Activated CD4-positive, alpha-beta memory T cell treated with anti-CD3 and anti-CD28 coated beads for 36 hours (primary cell): ENCODE data around the gene TMEM201. TPM values are rescaled to one million over a fixed set of nuclear protein-coding genes. Genes with fewer than 3 reads are reported as not detected.
A peak's percentile ranks its signal among the peaks of the same experiment; 100 is the strongest.

ENCODE experiments used
- CTCF ChIA-PET: fragments of 350-600 bp; sonication (Branson Sonifier 250); formaldehyde crosslinking; loops from one replicate; lab custom pipeline; 2021; ENCODE audit warnings: antibody characterized with exemption, inconsistent platforms; lab: Charles Lee
- POLR2A ChIA-PET: fragments of 350-600 bp; sonication (Branson Sonifier 250); formaldehyde crosslinking; loops from one replicate; lab custom pipeline; 2021; ENCODE audit warnings: antibody characterized with exemption; lab: Charles Lee
- DNase-seq: peaks from one replicate; pipeline ENCODE4 v3.0.0-alpha.2; 2020
- H3K27ac Mint-ChIP-seq: one replicate; pipeline ENCODE4 v1.8.0; 2021; ENCODE audit warnings: mixed read lengths
- H3K27me3 Mint-ChIP-seq: one replicate; pipeline ENCODE4 v1.8.0; 2021; ENCODE audit warnings: mixed read lengths
- H3K36me3 Mint-ChIP-seq: one replicate; pipeline ENCODE4 v1.8.0; 2021; ENCODE audit warnings: mixed read lengths
- H3K4me1 Mint-ChIP-seq: one replicate; pipeline ENCODE4 v1.8.0; 2021; ENCODE audit warnings: low read depth, mixed read lengths
- H3K4me3 Mint-ChIP-seq: one replicate; pipeline ENCODE4 v1.8.0; 2021; ENCODE audit warnings: mild to moderate bottlenecking, mixed read lengths
- H3K9me3 Mint-ChIP-seq: one replicate; pipeline ENCODE4 v1.8.0; 2021; ENCODE audit warnings: mixed read lengths
- intact Hi-C: fragments of 100-400 bp; cut with micrococcal nuclease; formaldehyde crosslinking; loops from one replicate; pipeline ENCODE4 v1.15.1; 2023
- total RNA-seq, 2 experiments: library from RNA; stranded (reverse); gene quantifications; one replicate each; pipeline ENCODE4 v1.2.3, GENCODE V29; 2021

The TMEM201 gene
- total RNA-seq, 2 experiments from 2014 or later: 12.2 to 14.0 TPM

DNA sequence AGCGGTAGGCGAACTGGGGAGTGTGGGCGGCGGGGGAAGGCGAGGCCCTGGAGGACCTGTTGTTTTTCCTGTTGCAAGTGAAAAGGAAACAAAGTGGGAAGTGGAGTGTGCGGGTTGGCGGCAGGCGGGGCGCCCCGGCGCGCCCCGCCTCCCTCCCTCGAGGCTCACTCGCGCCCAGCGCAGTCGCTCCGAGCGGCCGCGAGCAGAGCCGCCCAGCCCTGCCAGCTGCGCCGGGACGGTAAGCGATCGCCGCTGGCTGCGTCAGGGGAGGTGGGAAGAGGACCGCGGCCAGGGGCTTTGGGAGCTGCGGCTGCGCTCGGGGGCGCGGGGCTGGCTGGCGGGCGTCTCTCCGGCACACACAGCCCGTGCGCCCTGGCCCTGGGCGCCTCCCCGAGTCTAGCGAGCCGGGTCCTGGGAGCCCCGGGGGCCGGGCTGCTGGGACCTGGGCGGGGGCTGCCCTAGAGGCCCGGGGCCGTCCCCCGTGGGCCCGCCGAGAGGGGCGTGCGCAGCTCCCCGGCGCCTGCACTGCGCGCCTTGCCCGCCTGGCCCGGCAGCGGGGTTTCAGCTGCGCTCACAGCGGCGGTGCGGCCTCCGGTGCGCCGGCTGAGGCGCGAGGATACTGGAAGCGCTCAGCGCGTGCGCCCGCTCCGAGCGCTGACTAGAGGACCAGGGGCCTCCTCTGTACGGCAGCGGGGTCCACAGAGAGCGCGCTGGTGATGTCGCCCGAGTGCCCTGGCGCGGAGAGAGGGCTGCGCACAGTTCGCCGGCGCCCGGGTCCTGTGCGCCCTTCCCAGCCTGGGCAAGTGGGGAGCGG lies 63.1 kb downstream of the TMEM201 start, which contains the start of gene PIK3CD:
Gene PIK3CD, plus strand, starts transcription at position 167 of the 814 bp plus-strand sequence. CDS start 58,725 bp downstream, outside the sequence.
- no peaks in the 10 kb centered on the region for H3K9me3 Mint-ChIP-seq
- intact Hi-C loops: no loop called here
- H3K4me1 Mint-ChIP-seq: peaks cover 39% of the 10 kb centered on the region
- ChIA-PET POLR2A (interaction anchor here (0.6 to 7.1 kb wide), 5 partner anchors 15 to 136 kb away, joined by 3 to 114 read pairs (median 4); no protein-coding TSS in a partner anchor), CTCF (interaction anchor here (1.2 to 9.0 kb wide), 8 partner anchors 19 to 73 kb away, joined by 3 to 113 read pairs (median 4); no protein-coding TSS in a partner anchor)
- peak; percentile 61 for DNase-seq
- peak within 1 kb of the TSS; percentile 97 for H3K4me3 Mint-ChIP-seq
- peak within 1 kb of the TSS; percentile 100 for H3K27ac Mint-ChIP-seq
- peaks cover 18% of the 10 kb centered on the region for H3K36me3 Mint-ChIP-seq
- H3K27me3 Mint-ChIP-seq: no peaks in the 10 kb centered on the region

DNA sequence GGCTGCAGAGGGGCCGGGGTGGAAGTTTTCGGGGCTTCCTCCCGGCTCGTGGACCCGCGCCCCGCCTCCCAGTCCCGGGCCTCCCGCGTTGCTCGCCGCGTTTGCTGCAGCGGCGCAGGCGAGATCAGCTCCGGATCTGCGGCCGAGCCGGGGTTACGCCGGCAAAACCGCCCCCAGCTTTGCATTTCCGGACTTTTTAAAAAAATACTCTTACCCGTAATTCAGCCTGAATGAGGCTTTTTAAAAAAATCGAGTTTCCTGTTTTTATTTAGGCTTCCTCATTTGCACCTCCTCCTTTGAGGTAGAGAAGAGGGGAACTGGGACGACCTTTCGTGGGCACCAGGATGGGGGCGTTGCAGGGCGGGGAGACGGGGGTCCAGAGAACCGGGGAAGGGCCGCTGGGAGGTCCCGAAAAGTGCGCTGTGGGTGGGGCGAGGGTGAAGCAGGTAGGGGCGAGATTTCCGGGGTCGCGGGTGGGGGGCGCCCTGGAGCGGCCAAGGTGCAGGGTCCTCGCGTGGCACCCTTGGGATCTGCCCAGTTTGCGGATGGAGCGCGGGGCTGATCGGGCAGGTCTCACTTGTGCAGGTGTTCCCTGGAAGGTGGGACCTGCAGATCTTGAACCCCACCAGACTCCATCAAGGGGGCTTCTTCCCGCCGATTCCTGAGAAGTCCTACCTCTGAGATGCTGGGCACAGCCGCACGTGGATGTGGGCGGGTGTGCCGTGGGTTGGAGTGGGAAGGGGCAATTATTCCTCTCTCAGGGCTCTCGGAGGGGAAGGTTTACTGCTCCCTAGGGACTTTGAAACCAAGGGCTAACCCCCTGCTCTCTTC lies 63.9 kb downstream of the TMEM201 start:
- ChIA-PET CTCF (interaction anchor here (0.6 to 9.0 kb wide), 10 partner anchors 19 to 76 kb away, joined by 3 to 113 read pairs (median 4); no protein-coding TSS in a partner anchor), POLR2A (interaction anchor here (0.6 to 7.1 kb wide), 9 partner anchors 9 to 135 kb away, joined by 3 to 114 read pairs (median 8); no protein-coding TSS in a partner anchor)
- Mint-ChIP-seq H3K4me1 (peaks cover 47% of the 10 kb centered on the region), H3K9me3 (no peaks in the 10 kb centered on the region), H3K27ac (peak overlapping the region; percentile 100), H3K27me3 (no peaks in the 10 kb centered on the region), H3K4me3 (peak overlapping the region; percentile 92), H3K36me3 (peaks cover 21% of the 10 kb centered on the region)
- DNase-seq: peak; percentile 72
- intact Hi-C loops: no loop called here

DNA sequence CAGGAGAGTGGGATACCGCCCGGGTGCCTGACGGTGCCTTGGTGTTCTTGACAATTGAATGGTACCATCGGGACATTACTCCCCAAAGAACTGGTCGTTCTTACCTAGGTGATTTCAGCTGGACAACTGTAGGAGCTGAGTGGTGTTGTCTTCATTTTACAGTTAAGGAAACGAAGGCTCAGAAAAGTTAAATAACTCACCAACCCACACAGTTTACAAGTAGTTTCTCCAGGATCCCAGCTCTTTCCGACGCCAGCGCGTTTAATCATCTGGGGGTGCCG lies 64.4 kb downstream of the TMEM201 start:
- no peaks in the 10 kb centered on the region for H3K9me3 Mint-ChIP-seq
- ChIA-PET POLR2A (interaction anchor here (0.8 to 7.1 kb wide), 8 partner anchors 9 to 64 kb away, joined by 3 to 114 read pairs (median 12); no protein-coding TSS in a partner anchor), CTCF (interaction anchor here (0.6 to 9.0 kb wide), 9 partner anchors 8 to 132 kb away, joined by 3 to 113 read pairs (median 4); no protein-coding TSS in a partner anchor)
- peaks cover 22% of the 10 kb centered on the region for H3K36me3 Mint-ChIP-seq
- no peaks in the 10 kb centered on the region for H3K27me3 Mint-ChIP-seq
- intact Hi-C loops: no loop called here
- H3K27ac Mint-ChIP-seq: peak overlapping the region; percentile 100
- DNase-seq: peak; percentile 22
- H3K4me1 Mint-ChIP-seq: peaks cover 52% of the 10 kb centered on the region
- peak overlapping the region; percentile 92 for H3K4me3 Mint-ChIP-seq

DNA sequence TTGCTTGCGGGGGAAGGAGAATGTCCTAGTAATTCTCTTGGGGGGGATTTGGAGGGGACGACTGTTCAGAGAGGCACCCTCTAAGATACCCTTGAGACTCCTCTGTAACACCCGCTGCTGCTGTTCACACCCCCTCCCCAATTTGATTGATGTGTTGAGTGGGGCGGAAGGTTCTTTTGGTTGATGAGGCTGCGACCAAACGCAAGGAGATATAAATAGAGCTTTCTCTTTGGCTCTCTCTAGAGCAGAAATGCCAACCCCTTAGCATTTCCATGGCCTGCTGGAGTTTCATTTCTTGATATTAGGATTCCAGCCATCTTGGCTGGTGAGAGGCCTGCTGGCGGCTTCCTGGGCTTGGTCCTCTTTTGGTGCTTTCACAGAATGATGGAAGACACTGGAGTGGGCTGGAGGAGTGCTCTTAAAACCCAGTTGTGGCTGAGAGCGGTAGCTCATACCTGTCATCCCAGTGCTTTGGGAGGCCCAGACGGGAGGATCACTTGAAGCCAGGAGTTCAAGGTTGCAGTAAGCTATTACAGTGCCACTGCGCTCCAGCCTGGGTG lies 64.9 kb downstream of the TMEM201 start:
- Mint-ChIP-seq H3K4me3 (peak overlapping the region; percentile 92), H3K9me3 (no peaks in the 10 kb centered on the region), H3K36me3 (peaks cover 22% of the 10 kb centered on the region), H3K27me3 (no peaks in the 10 kb centered on the region), H3K27ac (peak overlapping the region; percentile 100), H3K4me1 (peaks cover 57% of the 10 kb centered on the region)
- intact Hi-C loops: loop anchor here (1.0 to 2.0 kb wide), 3 partner anchors 33 to 75 kb away; no protein-coding TSS in a partner anchor
- POLR2A ChIA-PET: interaction anchor here (0.8 to 7.1 kb wide), 9 partner anchors 10 to 113 kb away, joined by 3 to 114 read pairs (median 11); no protein-coding TSS in a partner anchor
- peak; percentile 77 for DNase-seq
- CTCF ChIA-PET: interaction anchor here (0.6 to 9.0 kb wide), 9 partner anchors 9 to 132 kb away, joined by 3 to 113 read pairs (median 4); no protein-coding TSS in a partner anchor

DNA sequence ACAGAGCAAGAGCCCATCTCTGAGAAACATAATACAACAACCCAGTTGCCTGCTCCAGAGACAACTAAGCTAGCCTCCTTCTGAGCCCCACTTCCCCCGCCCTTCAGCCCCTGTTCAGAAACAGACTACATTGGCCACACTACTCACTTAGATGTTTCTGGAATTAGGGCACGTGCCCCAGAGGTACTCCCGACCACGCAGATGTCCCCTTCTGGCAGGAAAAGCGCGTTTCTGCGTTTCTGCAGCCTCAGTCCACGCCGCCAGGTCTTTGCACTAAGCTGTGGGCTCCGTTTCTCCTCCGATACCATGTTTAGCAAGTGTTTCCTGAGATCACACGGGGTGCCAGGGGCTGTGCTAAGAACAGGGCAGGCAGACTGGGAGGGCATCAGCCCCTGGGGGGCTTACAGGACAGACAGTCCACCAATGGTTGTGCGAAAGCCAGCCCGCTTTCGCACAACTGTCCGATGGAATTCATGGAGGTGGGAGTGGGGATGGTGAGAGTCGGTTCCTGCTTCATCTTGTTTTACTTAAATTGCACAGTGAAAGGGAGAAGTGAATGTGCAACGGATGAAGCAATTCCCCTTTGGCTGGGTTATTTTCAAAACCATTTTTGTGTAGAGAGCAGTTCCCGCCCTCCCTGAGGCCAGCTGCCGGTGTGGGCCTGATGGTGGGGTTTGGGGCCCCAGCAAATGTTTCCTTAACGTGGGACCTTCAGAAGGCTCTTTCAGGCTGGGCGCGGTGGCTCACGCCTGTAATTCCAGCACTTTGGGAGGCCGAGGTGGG lies 65.5 kb downstream of the TMEM201 start:
- peak; percentile 70 for DNase-seq

DNA sequence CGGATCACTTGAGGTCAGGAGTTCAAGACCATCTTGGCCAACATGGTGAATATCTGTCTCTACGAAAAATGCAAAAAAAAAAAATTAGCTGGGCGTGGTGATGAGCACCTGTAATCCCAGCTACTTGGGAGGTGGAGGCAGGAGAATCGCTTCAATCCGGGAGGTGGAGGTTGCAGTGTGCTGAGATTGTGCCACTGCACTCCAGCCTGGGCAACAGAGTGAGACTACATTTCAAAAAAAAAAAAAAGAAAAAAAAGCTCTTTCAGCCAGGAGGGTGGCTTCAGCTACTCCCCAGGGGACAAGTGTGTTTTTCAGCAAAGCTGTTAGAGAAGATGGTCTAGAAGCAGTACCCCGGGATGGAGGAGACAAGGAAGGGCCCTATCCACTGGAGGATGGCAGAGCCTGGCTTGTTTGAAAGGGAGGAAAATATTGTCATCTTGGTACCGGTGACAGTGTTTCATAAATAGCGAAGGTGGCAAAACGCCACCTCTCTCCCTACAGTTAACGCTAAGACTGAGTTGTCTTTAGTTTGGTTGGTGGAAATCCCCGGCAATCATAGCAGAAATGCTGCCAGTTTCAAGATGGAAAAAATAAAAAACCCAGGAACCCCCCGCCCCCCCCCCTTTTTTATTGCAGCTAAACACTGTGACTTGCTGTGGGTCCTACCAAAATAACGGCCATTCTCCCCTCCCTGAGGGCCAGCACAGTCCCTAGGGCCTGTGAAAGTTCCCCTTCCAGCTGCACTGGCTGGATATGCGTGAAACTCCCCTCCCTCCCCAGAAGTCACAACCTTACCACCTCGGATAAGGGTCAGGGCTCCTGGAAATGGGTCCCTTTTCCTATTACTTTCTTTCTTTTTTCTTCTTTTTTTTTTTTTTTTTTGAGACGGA lies 66.4 kb downstream of the TMEM201 start:
- Mint-ChIP-seq H3K27ac (peak overlapping the region; percentile 100), H3K4me1 (peaks cover 69% of the 10 kb centered on the region), H3K27me3 (no peaks in the 10 kb centered on the region), H3K9me3 (no peaks in the 10 kb centered on the region), H3K36me3 (peaks cover 25% of the 10 kb centered on the region), H3K4me3 (peak overlapping the region; percentile 92)
- peak; percentile 82 for DNase-seq
- intact Hi-C loops: loop anchor here (1.0 to 2.0 kb wide), 5 partner anchors 15 to 73 kb away; no protein-coding TSS in a partner anchor
- CTCF ChIA-PET: interaction anchor here (1.2 to 9.0 kb wide), 6 partner anchors 10 to 65 kb away, joined by 3 to 113 read pairs (median 11); no protein-coding TSS in a partner anchor
- POLR2A ChIA-PET: interaction anchor here (0.7 to 7.1 kb wide), 9 partner anchors 11 to 1178 kb away, joined by 3 to 114 read pairs (median 11); no protein-coding TSS in a partner anchor

More for the DNA sequence above, 65.5 kb downstream of the TMEM201 start:
- Mint-ChIP-seq H3K27me3 (no peaks in the 10 kb centered on the region), H3K4me3 (peak overlapping the region; percentile 92), H3K36me3 (peaks cover 22% of the 10 kb centered on the region), H3K9me3 (no peaks in the 10 kb centered on the region), H3K27ac (peak overlapping the region; percentile 100), H3K4me1 (peaks cover 62% of the 10 kb centered on the region)
- intact Hi-C loops: loop anchor here (1.0 to 2.0 kb wide), 3 partner anchors 33 to 74 kb away; no protein-coding TSS in a partner anchor
- ChIA-PET POLR2A (interaction anchor here (0.7 to 7.1 kb wide), 9 partner anchors 11 to 146 kb away, joined by 3 to 114 read pairs (median 11); no protein-coding TSS in a partner anchor), CTCF (interaction anchor here (0.7 to 9.0 kb wide), 7 partner anchors 9 to 131 kb away, joined by 3 to 113 read pairs (median 7); no protein-coding TSS in a partner anchor)

DNA sequence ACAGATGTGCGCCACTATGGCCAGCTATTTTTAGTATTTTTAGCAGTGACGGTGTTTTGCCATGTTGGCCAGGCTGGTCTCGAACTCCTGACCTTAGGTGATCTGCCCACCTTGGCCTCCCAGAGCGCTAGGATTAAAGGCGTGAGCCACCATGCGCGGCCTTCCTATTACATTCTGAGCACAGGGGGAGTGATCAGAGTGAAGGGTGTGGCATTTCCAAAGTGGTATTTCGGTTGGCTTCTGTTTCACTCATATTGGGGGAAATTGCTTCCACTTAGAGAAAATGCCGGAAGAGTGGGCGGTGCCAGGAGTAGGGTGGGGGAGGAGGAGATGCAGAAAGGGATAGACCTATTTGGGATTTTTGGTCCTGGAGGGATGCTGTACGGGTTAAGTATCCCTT lies 67.1 kb downstream of the TMEM201 start:
- peak overlapping the region; percentile 92 for H3K4me3 Mint-ChIP-seq
- no peaks in the 10 kb centered on the region for H3K9me3 Mint-ChIP-seq
- CTCF ChIA-PET: interaction anchor here (1.2 to 9.0 kb wide), 4 partner anchors 9 to 64 kb away, joined by 3 to 113 read pairs (median 11); no protein-coding TSS in a partner anchor
- DNase-seq: peak; percentile 39
- H3K27ac Mint-ChIP-seq: peak overlapping the region; percentile 100
- POLR2A ChIA-PET: interaction anchor here (0.7 to 7.1 kb wide), 7 partner anchors 11 to 1178 kb away, joined by 3 to 114 read pairs (median 11); no protein-coding TSS in a partner anchor
- peaks cover 73% of the 10 kb centered on the region for H3K4me1 Mint-ChIP-seq
- no peaks in the 10 kb centered on the region for H3K27me3 Mint-ChIP-seq
- peaks cover 33% of the 10 kb centered on the region for H3K36me3 Mint-ChIP-seq
- intact Hi-C loops: loop anchor here (1.0 to 2.0 kb wide), 3 partner anchors 14 to 31 kb away; no protein-coding TSS in a partner anchor

DNA sequence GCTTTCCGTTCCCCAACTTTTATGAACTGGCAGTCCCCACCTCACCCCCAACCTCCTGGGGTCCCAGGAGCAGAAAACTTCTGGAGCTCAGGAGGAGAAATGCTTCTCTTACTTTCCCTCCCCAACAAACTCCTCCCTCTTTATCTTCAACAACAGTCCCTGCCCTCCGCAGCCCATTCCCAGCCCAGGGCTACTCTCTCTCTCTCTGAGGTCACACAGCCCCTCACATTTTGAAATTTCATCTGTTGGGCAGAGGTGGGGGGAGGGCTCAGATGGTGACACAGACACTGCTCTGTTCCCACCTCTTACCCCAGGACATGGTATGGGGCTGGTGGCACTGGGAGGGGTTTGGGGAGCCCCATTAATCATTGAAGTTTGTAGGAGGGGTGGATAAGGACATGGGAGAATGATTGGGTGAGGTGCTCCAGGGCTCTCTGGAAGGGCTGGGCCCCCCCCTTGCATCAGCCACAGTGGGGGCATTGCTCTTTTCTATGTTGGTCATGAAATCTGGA lies 68.9 kb downstream of the TMEM201 start:
- ChIA-PET CTCF (interaction anchor here (1.3 to 9.0 kb wide), 2 partner anchors 9 to 29 kb away, joined by 3 to 113 read pairs; no protein-coding TSS in a partner anchor), POLR2A (interaction anchor here (0.6 to 1.4 kb wide), 4 partner anchors 9 to 72 kb away, joined by 3 to 5 read pairs (median 3); no protein-coding TSS in a partner anchor)
- no peaks in the 10 kb centered on the region for H3K27me3 Mint-ChIP-seq
- peaks cover 72% of the 10 kb centered on the region for H3K4me1 Mint-ChIP-seq
- H3K9me3 Mint-ChIP-seq: no peaks in the 10 kb centered on the region
- H3K27ac Mint-ChIP-seq: peak overlapping the region; percentile 100
- H3K36me3 Mint-ChIP-seq: peaks cover 34% of the 10 kb centered on the region
- peak overlapping the region; percentile 23 for H3K4me3 Mint-ChIP-seq
- intact Hi-C loops: no loop called here
- peak; percentile 38 for DNase-seq

DNA sequence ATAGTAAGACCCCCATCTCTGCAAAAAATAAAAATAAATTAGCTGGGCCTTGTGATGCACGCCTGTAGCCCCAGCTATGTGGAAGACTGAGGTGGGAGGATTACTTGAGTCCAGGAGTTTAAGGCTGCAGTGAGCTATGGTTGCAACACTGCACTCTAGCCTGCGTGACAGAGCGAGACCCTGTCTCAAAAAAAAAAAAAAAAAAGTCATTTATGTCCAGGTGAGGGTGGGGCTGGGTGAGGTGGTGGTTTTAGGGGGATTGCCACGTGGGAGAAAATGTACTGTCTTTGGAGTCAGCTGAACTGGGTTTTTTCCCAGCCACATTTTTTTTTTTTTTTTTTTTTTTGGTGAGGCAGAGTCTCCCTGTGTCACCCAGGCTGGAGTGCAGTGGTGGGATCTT lies 69.5 kb downstream of the TMEM201 start:
- ChIA-PET CTCF (interaction anchor here (0.6 to 9.0 kb wide), 5 partner anchors 9 to 59 kb away, joined by 3 to 113 read pairs (median 3); no protein-coding TSS in a partner anchor), POLR2A (interaction anchor here (0.6 to 1.4 kb wide), 5 partner anchors 9 to 71 kb away, joined by 3 to 5 read pairs (median 3); no protein-coding TSS in a partner anchor)
- Mint-ChIP-seq H3K4me1 (peaks cover 76% of the 10 kb centered on the region), H3K36me3 (peaks cover 37% of the 10 kb centered on the region), H3K9me3 (no peaks in the 10 kb centered on the region), H3K27me3 (no peaks in the 10 kb centered on the region), H3K4me3 (peak overlapping the region; percentile 48), H3K27ac (peak overlapping the region; percentile 100)
- intact Hi-C loops: no loop called here
- peak; percentile 66 for DNase-seq
